K562 (cell line): Measurements from ENCODE around the gene FMOD. TPM values are rescaled to one million over a fixed set of nuclear protein-coding genes. Genes with fewer than 3 reads are reported as not detected.

ENCODE experiments used
- ADNP ChIP-seq: fragments of 200-800 bp; sonication (Bioruptor generic); IDR thresholded peaks from 2 replicates; pipeline ENCODE4 v1.6.1; 2016; ENCODE audit warnings: missing genetic modification characterization, missing compliant biosample characterization
- ARID2 ChIP-seq: fragments of 450-650 bp; IDR thresholded peaks from 2 replicates; pipeline ENCODE4 v1.6.1; 2017; ENCODE audit warnings: antibody characterized with exemption, mild to moderate bottlenecking
- CBX5 ChIP-seq: IDR thresholded peaks from 2 replicates; pipeline ENCODE4 v1.6.1; 2014; ENCODE audit warnings: low read depth, borderline replicate concordance
- GTF2A2 ChIP-seq: IDR thresholded peaks from 2 replicates; pipeline ENCODE4 v1.6.1; 2016; ENCODE audit warnings: mild to moderate bottlenecking, missing genetic modification characterization, missing compliant biosample characterization
- HNRNPL ChIP-seq: fragments of 200-400 bp; formaldehyde crosslinking; IDR thresholded peaks from 2 replicates; pipeline ENCODE4 v1.6.1; 2017; ENCODE audit warnings: low read depth, mild to moderate bottlenecking, low read length
- MCM3 ChIP-seq: fragments of 450-650 bp; IDR thresholded peaks from 2 replicates; pipeline ENCODE4 v1.6.1; 2016
- MCM5 ChIP-seq: fragments of 450-650 bp; IDR thresholded peaks from 2 replicates; pipeline ENCODE4 v1.6.1; 2016; ENCODE audit warnings: low read depth
- NUFIP1 ChIP-seq: fragments of 450-650 bp; IDR thresholded peaks from 2 replicates; pipeline ENCODE4 v1.6.1; 2018; ENCODE audit not compliant: partially characterized antibody
- ZNF12 ChIP-seq: sonication (generic); formaldehyde crosslinking; IDR thresholded peaks from 2 replicates; pipeline ENCODE4 v1.4.0; 2020; ENCODE audit warnings: mild to moderate bottlenecking, missing genetic modification reagents
- ZNF143 ChIP-seq: sonication (generic); formaldehyde crosslinking; IDR thresholded peaks from 2 replicates; pipeline ENCODE4 v1.9.0; 2022; ENCODE audit warnings: mild to moderate bottlenecking, missing genetic modification reagents
- ZNF408 ChIP-seq: fragments of 250-450 bp; sonication (Bioruptor Pico); IDR thresholded peaks from 2 replicates; pipeline ENCODE4 v1.4.0; 2020; ENCODE audit warnings: low read depth, mild to moderate bottlenecking, moderate library complexity
- ZNF444 ChIP-seq: fragments of 250-450 bp; sonication (Bioruptor Pico); IDR thresholded peaks from 2 replicates; pipeline ENCODE4 v1.4.0; 2020; ENCODE audit warnings: mild to moderate bottlenecking, moderate library complexity
- polyA plus RNA-seq, 8 experiments: library from polyadenylated mRNA; depleted of rRNA in 4 of 8; stranded (reverse) in 5 of 8; unstranded in 3 of 8; fragments of >200 nt; fragmentation: Nextera tagmentation in 2 of 8; fragmentation: Illumina TruSeq in 1 of 8; extraction: Ambion mirVana in 2 of 8; extraction: Trizol in 1 of 8; gene quantifications; 2 replicates each; pipeline versions ENCODE4 v1.2.1 to v1.2.3, GENCODE V29; 2011 to 2014; ENCODE audit warnings: inconsistent platforms in 1 of 8, missing spikeins in 1 of 8
- total RNA-seq, 7 experiments: library from RNA; depleted of rRNA in 6 of 7; stranded (reverse); fragments of >200 nt in 6 of 7; fragmentation: Illumina TruSeq in 2 of 7; extraction: Trizol in 2 of 7; gene quantifications; 2 replicates each; pipeline versions ENCODE4 v1.2.1 to v1.2.3, GENCODE V29; 2011 to 2021; ENCODE audit warnings: low replicate concordance in 1 of 7
- TF ChIP-seq, protein P1 (sequence below): fragments of 450-650 bp; formaldehyde crosslinking; IDR thresholded peaks from 2 replicates; pipeline ENCODE4 v1.4.0; 2022; ENCODE audit warnings: mild to moderate bottlenecking, moderate library complexity
- TF ChIP-seq, protein P2 (sequence below), 2 experiments: fragments of 450-650 bp in 1 of 2; IDR thresholded peaks; 2 replicates each; pipeline ENCODE4 v1.6.1; 2011 to 2017; ENCODE audit warnings: low read depth in 2 of 2, antibody characterized with exemption in 1 of 2, borderline replicate concordance in 1 of 2, low read length in 1 of 2, mild to moderate bottlenecking in 1 of 2, mixed read lengths in 1 of 2; ENCODE audit not compliant: control insufficient read depth in 1 of 2
- TF ChIP-seq, protein P3 (sequence below), 2 experiments: fragments of 450-650 bp; IDR thresholded peaks; 2 replicates each; pipeline ENCODE4 v1.6.1; 2016; ENCODE audit warnings: mild to moderate bottlenecking in 2 of 2, borderline replicate concordance in 1 of 2, low read depth in 1 of 2, moderate library complexity in 1 of 2

The FMOD gene
- total and polyA plus RNA-seq, 9 of the 15 experiments (the other 6 are each of a cell fraction or from before 2014, with no cell fraction given): 0.03 to 0.13 (median 0.03) TPM; not detected in 6

DNA sequence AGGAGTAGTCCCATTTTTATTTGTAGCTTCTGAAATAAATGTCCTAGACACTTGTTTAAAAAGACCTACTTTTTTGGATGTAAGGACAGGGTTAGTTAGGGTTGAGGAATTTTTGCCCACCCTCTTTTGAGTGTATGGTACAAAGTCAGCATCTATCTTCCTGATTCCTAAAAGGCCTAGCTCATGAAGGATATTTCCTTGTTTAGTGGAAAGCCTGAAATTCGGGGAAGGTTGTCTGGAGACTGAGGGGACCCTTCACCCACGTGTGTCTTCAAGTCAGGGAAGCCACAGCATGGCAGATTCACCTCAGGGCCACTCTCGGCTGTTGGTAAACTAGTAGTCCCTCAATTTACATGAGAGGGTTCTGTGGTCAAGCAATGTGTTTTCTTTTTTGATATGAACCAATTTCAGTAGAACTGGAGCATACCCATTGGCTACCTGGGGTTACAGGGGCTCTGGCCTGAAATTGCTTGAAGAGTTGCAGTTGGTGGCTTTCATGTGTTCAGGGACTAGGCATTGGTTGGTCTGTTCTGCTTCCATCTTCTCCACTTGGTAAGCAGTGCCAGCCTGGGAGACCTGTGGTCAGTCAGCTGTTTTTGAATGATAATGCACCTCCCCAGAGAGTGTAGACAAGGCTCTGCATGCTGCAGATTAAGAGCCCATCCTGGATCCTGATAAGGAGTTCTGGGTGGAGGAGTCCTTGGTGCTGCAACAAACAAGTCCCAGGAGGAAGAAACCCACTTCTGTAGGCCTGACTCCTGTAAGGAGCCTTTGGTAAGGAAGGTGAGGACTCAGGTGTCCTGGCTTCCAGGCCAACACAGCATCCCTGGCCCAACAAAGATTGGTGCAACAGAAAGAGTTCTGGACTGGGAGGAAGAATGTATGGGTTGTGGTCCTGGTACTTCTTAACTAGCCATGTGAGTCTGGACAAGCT lies 39.3 kb downstream of the FMOD start (continued):
- TF ChIP-seq, protein P1, sequence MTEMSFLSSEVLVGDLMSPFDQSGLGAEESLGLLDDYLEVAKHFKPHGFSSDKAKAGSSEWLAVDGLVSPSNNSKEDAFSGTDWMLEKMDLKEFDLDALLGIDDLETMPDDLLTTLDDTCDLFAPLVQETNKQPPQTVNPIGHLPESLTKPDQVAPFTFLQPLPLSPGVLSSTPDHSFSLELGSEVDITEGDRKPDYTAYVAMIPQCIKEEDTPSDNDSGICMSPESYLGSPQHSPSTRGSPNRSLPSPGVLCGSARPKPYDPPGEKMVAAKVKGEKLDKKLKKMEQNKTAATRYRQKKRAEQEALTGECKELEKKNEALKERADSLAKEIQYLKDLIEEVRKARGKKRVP (CRISPR knock-in tag): 0 out of 2 replicates have a peak, but pooled peaks have one; percentile 57
- TF ChIP-seq ZNF444 (CRISPR knock-in tag): peak; percentile 55
- no peak for TF ChIP-seq MCM5
- no peak for TF ChIP-seq GTF2A2 (tag)
- no peak for TF ChIP-seq ARID2
- TF ChIP-seq CBX5: no peak
- TF ChIP-seq ZNF12: peak; percentile 98
- TF ChIP-seq ZNF408: no peak
- TF ChIP-seq ZNF143 (CRISPR knock-in tag): no peak
- TF ChIP-seq ADNP (tag): no peak
- TF ChIP-seq NUFIP1: no peak
- TF ChIP-seq HNRNPL: 0 out of 2 replicates have a peak, but pooled peaks have one; percentile 58
- no peak for TF ChIP-seq MCM3
- TF ChIP-seq, protein P2, sequence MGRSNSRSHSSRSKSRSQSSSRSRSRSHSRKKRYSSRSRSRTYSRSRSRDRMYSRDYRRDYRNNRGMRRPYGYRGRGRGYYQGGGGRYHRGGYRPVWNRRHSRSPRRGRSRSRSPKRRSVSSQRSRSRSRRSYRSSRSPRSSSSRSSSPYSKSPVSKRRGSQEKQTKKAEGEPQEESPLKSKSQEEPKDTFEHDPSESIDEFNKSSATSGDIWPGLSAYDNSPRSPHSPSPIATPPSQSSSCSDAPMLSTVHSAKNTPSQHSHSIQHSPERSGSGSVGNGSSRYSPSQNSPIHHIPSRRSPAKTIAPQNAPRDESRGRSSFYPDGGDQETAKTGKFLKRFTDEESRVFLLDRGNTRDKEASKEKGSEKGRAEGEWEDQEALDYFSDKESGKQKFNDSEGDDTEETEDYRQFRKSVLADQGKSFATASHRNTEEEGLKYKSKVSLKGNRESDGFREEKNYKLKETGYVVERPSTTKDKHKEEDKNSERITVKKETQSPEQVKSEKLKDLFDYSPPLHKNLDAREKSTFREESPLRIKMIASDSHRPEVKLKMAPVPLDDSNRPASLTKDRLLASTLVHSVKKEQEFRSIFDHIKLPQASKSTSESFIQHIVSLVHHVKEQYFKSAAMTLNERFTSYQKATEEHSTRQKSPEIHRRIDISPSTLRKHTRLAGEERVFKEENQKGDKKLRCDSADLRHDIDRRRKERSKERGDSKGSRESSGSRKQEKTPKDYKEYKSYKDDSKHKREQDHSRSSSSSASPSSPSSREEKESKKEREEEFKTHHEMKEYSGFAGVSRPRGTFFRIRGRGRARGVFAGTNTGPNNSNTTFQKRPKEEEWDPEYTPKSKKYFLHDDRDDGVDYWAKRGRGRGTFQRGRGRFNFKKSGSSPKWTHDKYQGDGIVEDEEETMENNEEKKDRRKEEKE (IDR thresholded peaks at IDR 0.05; ENCODE audit: borderline replicate concordance in 1 of 2, control insufficient read depth in 1 of 2, low read depth in 2 of 2, low read length in 1 of 2): peak in 1 of 2 experiments; percentile 57; a peak in 1 of 4 replicates
- TF ChIP-seq, protein P3, sequence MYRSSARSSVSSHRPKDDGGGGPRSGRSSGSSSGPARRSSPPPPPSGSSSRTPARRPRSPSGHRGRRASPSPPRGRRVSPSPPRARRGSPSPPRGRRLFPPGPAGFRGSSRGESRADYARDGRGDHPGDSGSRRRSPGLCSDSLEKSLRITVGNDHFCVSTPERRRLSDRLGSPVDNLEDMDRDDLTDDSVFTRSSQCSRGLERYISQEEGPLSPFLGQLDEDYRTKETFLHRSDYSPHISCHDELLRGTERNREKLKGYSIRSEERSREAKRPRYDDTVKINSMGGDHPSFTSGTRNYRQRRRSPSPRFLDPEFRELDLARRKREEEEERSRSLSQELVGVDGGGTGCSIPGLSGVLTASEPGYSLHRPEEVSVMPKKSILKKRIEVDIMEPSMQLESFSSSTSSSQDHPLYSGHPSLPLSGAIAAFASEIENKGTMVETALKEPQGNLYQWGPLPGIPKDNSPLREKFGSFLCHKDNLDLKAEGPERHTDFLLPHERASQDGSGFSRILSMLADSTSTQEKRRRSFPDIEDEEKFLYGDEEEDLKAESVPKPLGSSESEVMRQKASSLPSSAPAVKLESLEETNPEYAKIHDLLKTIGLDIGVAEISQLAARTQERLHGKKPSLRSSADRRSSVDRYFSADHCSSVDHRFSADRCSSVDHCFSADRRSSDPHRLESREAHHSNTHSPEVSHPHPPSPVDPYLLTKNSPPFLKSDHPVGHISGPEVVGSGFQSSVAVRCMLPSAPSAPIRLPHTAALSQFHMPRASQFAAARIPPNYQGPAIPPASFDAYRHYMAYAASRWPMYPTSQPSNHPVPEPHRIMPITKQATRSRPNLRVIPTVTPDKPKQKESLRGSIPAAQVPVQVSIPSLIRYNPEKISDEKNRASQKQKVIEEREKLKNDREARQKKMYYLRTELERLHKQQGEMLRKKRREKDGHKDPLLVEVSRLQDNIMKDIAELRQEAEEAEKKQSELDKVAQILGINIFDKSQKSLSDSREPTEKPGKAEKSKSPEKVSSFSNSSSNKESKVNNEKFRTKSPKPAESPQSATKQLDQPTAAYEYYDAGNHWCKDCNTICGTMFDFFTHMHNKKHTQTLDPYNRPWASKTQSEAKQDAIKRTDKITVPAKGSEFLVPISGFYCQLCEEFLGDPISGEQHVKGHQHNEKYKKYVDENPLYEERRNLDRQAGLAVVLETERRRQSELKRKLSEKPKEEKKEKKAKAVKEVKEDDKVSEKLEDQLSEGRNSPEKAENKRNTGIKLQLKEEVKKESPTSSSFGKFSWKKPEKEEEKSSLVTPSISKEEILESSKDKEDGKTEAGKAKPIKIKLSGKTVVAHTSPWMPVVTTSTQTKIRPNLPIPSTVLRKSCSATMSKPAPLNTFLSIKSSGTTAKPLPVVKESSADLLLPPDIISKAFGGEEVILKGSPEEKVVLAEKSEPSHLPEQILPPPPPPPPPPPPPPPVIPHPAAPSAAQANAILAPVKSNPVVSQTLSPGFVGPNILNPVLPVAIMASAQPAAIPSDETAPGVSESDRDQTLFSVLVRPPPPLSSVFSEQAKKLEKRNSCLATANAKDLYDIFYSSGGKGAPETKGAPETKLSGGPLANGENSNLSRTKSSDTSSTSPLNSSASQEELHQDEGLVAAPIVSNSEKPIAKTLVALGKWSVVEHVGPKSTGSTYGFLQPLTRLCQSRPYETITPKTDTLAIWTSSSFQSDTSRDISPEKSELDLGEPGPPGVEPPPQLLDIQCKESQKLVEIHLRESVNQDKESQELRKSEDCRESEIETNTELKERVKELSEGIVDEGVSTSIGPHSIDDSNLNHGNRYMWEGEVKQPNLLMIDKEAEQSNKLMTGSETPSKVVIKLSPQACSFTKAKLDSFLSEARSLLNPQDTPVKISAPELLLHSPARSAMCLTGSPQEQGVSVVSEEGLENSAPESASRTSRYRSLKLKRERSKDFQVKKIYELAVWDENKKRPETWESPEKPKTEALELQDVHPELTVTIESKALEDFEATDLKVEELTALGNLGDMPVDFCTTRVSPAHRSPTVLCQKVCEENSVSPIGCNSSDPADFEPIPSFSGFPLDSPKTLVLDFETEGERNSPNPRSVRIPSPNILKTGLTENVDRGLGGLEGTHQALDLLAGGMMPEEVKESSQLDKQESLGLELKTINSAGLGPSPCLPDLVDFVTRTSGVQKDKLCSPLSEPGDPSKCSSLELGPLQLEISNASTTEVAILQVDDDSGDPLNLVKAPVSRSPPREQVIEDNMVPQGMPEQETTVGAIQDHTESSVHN (IDR thresholded peaks at IDR 0.05; ENCODE audit: borderline replicate concordance in 1 of 2, low read depth in 1 of 2): peak in 1 of 2 experiments; percentile 94; a peak in 2 of 4 replicates
